T-helper 22 cell (primary cell): ENCODE measurements around the gene FBXL5.

Source experiments
- DNase-seq: peaks from one replicate; pipeline ENCODE4 v3.0.0-alpha.2; 2020; ENCODE audit warnings: low read depth

FBXL5 gene

DNA sequence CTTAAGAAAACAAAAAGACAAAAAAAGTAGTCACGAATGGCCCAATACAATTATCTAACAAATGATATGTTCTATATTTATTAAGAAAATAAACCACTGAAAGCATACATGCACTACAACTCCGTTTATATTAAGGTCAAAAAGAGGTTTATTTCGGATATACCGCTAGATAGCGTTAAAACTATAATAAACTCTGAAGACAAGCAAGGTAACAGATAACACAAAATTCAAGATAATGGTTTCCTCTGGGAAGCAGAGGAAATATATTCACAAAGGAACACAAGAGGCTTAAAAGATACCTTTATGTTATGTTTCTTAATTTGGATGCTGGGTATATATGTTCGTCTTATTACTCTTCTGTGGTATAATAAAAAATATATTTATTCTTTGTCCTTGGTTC, 21.7 kb upstream of the FBXL5 start:
- no peak for DNase-seq

DNA sequence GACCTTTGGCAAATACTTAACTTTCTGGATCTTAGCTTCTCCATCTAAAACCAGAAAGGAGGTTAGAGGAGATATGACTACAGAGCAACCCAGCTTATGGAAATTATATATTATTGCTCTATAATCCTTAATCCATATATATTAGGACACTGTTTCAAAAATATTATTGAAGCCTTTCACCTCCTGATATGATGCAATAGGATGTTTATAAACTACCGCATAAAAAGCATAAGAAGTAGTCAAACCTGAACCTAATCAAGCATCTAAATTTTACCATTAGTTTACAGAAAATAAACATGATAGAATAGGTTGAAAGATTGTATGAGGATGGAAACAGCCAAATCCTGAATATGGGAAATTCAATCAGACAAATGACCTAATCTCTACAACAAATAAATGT, 20.9 kb upstream of the FBXL5 start:
- DNase-seq = no peak

DNA sequence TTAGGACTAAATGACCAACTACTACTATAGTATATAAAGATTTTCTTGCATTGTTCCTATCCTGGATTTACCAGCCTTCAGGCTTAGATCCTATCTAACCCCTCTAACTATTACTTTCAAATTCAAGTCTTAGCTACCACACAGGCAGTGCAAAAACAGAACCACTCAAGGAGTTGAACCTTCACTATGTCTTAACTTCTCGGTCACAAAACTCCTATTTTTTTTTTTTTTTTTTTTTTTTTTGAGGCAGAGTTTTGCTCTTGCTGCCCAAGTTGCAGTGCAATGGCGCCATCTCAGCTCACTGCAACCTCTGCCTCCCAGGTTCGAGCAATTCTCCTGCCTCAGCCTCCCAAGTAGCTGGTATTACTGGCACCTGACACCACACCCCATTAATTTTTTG, 20.2 kb upstream of the FBXL5 start:
- no peak for DNase-seq

DNA sequence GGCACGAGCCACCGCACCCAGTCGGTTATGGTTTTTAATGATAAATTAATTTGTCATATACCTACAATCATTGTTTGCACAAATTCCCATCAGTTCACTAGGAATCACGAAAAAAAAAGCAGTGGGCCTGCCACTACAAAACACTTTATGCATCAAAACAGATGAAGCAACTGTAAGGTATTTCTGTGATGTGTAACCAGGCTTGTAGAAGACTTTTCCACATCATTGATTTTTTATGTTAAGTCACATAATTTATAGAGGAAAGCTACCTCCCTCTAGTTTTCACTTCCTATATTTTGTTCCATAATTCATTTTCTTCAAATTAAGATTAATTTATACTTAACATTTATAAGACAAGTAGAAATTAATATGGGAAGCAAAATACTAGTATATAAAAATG, 19.8 kb upstream of the FBXL5 start:
- DNase-seq = no peak

DNA sequence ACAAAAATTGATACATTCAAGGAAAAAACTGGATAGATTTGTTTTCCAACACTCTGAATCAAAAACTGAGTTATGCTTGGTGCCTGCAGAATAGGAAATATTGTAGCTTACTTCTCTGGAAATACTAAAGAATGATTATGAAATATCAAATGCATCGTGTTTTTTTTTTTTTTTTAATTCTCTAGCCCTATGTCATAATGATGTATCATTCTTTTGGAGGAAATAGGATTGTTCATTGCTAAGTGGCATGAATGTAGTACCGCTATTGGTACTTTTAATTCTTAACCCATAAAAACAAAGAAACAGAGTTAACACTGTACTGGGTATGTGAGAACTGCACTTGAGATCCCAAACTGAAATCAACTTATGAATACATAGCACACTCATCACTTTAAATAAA, 18.9 kb upstream of the FBXL5 start:
- DNase-seq = no peak

DNA sequence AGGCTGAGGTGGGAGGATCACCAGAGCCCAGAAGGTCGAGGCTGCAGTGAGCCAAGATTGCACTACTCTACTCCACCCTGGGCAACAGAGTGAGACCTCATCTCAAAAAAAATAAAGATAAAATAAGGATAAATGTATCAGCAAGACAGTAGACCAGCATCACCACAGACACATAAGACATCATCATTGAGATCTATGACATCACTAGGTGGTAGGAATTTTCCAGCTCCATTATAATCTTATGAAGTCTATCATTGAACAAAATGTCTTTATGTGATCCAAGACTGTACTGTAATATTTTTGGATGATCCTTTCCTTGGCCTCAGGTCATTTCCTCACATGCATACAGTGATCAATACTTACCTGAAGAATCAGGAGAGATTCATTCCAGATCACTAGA, 18.2 kb upstream of the FBXL5 start:
- DNase-seq = no peak

DNA sequence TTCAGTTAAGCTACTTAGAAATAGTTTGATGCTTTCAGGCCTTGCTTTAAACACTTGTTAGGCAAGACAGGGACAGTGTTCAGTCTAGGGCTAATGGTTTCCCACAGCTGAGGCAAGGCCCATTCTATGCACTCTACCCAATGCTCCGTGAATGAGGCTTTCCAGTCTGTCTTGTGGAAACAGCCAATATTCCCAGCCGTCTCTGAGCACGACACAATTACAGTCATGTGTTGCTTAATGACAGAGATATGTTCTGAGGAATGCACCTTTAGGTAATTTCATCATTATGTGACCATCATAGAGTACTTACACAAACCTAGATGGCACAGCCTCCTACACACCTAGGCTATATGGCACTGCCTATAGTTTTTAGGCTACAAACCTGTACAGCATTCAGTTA, 16.9 kb upstream of the FBXL5 start:
- DNase-seq = no peak

DNA sequence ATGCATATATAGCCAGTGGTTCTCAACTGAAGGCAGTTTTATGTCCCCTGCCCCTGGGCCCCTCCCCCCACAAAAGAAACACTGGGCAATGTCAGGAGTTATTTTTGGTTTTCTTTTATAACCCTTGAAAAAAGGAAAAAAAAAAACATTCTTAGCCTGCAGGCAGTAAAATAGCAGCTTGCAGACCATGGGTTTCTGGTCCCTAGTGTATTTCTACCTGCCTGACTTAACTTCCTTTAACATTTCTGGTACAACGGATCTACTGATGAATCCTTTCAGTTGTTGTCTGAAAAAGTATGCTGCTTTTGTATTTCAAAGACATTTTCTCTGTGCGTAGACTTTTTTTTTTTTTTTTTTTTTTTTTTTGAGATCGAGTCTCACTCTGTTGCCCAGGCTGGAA, 15.4 kb upstream of the FBXL5 start:
- DNase-seq = no peak

DNA sequence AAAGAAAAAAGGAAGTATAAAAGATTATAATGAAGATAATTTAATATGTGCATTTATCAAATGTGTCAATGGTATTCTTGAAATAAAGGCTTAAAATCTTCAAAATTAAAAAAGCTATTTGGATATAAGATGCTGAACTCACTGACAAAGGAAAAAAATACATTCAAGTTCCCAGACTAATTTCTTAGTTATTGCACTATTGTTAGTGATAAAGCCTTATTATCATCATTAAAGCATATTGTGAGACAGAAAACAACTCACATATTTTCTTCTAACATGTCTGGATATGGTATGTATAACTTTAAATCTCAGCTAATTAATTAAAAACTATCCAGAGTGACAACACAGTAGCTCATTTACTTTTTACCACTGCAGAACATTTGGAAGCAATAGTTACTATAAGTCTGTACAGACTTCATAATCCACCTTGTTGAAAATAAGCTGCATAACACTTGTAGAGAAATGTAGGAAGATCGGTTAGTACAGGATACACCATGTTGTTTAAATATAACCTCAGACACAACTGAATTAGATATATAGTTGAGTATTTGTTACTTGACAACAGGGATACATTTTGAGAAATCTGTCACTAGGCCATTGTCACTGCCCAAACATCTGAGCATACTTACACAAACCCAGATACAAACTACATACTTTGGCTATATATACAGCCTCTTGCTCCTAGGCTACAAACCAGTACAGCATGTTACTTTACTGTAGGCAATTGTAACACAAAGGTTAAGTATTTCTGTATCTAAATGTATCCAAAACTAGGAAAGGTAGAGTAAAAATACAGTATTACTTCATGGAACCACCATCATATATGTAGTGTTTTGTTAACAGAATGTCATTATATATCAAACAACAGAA, 13.6 kb upstream of the FBXL5 start:
- no peak for DNase-seq

DNA sequence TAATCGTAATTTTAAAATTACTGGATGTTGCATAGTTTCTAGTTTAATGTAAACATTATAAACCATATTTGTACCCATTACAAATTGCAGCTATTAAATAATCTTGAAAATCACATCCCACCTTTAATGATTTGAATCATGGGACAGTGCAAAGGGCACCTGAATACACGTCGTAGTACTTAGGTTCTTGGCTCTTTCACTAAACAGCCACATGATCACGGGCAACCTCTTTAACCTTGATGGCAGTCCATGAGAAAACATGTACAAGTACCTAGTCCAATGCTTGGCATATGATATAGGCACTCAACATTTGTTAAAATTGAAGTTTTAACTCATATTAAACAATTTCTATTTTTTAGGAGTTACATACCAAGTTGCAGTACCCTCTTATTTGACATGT, 11.8 kb upstream of the FBXL5 start:
- DNase-seq = no peak

DNA sequence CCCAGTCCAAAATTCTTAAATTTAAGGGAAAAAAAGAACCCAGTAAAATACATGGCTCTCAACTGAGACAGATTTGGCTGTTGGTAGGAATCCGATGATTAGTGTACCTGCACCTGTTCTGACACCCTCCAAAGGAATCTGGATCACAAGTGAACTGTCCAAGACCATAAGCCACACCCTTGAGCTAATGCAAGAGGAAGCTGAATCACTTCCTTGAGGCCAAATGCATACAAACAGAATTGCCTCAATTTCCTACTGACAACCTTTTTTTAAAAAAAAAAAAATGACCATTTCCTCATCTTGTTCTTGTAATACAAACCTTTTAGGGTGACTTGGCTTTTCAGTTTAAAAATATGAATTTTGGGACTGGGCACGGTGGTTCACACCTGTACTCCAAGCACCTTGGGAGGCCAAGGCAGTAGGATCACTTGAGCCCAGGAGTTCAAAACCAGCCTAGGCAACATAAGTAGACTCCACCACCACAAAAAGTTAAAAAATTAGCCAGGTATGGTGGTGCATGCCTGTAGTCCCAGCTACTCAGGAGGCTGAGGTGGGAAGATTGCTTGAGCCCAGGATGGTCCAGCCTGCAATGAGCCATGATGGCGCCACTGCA, 10.7 kb upstream of the FBXL5 start:
- no peak for DNase-seq

DNA sequence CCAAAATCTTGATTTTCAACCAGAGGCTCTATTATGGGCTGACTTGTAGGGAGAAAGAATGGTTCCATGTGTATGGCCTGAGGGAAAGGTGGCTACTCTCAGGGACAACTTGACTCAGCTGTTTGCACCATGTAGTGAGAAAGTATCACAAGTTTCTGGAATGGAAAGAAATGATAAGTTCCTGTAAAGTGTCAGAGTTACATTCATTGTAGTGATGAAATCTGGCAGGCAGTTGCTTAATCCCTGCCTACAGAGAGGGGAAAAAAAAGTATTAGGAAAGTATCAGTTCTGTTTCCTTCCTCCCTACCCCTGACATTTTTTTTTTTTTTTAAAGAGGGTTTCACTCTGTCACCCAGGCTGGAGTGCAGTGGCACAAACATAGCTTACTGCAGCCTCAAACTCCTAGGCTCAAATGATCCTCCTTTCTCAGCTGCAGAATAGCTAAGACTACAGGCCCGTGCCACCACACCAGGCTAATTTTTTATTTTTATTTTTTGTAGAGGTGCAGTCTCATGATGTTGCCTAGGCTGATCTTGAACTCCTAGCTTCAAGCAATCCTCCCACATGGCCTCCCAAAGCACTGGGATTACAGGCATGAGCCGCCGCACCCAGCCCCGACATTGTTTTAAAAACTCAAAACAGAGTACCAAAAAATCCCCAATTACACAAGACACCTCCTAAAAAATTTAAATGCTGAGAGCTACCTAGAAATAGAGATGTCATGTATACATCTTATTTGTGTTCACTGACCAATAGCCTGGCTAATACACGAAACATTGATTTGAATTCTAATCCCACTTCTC, 4.8 kb upstream of the FBXL5 start:
- no peak for DNase-seq

DNA sequence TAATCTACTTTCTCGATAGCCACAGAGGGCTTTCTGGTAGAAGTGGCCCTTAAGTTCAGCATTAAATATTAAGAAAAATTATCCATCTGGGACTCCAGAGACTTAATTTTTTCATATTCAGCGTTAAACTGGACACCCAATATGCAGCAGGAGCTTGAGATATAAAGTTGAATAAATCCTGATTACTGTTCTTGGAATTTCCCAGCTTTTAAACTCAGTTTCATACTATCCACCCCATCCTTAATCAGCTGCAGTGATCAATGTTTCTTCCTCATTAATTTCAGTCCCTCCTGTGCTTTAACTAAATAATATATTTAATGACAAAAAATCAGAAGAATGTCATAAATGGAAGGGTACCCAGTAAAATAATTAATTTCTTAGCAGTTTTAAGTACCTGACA, 3.6 kb upstream of the FBXL5 start:
- no peak for DNase-seq

DNA sequence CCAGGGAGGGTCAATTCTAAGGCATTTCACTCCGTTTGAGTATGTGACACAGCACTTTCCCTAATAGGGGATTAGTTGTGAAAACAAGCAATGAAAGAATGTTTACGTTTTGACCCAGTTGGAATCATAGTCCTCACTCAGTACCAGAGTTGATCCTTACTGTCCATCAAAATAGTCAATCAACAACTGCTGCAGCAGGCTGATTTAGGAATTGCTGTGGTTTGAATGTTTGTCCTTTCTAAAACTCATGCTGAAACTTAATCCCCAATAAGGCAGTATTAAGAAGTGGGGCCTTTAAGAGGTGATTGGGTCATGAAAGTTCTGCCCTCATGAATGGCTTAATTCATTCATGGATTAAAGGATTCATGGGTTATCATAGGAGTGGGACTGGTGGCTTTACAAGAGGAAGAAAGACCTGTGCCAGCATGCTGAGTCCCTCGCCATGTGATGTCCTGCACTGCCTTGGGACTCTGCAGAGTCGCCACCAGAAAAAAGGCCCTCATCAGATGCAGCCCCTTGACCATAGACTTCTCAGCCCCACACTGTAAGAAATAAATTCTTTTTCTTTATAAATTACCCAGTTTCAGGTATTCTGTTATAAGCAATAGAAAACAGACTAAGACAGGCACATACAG, 3.1 kb upstream of the FBXL5 start:
- DNase-seq = no peak

DNA sequence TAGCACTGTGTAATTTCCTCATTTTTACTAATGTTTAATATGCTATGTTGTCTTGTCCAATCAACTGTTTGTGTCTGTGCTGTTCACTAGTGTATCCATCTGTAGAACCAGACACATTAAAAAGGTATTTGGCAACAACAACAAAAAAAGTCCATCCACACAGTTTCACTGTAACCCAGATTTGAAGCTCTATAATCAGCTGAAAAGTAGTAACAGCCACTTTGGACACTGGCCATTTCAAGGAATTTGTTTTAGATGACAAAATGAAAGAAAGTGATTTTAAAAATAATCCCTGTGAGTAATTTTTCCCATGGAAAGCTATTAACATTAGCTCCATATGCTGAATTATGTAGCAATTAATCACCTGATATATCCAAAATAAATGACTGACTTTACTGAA, 2.2 kb upstream of the FBXL5 start:
- DNase-seq = no peak

DNA sequence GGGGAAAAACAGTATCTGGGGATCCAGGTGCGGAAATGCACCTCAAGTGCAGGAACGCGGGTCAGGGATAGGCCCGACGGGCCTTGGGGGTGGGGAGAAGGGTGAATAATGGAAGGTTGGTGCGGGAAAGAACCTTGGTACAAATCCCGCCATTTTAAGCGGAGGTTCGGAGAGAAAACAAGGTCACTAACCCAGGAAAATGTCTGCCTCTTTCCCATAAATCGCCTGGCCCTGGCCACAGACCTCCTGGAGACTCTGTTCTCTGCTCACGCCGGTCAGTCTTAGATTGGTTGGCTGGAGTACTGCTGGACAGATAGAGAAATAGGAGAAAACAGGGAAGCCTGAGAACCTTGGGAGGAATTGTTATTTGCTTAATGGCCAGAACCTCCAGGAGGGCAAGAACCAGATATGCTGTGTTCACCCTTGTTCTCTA, 897 bp upstream of the FBXL5 start:
- DNase-seq = no peak

DNA sequence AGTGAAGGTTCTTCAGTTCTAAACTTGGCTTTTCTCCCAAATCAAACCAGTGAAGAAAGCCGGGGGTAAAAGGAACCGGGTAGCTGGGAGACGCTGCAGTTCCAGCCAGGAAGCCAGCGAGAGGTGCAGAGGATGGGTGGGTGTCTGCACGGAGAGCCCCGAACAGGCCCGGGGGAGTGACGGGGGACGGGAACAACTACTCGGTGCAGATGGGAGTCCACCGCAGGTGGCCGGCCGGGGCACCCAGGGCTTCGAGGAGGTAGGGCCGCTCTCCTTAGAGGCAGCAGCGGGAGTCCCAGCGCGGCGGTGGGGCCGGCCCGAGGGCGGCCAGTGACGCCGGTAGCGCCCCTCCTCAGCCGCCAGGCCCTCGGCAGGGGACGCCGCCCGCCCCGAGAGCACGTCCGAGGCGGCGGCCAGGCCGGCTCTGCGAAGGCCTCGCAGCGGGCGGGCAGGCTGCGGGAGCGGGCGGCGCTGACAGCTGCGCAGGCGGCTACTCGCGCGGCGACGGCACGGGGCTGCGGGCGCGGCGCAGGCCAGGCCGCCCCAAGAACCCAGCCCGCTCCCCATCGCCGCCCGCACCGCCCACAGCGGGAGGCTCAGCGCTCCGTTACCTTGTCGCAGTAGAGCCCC, 449 bp downstream of the FBXL5 start:
- DNase-seq = no peak

DNA sequence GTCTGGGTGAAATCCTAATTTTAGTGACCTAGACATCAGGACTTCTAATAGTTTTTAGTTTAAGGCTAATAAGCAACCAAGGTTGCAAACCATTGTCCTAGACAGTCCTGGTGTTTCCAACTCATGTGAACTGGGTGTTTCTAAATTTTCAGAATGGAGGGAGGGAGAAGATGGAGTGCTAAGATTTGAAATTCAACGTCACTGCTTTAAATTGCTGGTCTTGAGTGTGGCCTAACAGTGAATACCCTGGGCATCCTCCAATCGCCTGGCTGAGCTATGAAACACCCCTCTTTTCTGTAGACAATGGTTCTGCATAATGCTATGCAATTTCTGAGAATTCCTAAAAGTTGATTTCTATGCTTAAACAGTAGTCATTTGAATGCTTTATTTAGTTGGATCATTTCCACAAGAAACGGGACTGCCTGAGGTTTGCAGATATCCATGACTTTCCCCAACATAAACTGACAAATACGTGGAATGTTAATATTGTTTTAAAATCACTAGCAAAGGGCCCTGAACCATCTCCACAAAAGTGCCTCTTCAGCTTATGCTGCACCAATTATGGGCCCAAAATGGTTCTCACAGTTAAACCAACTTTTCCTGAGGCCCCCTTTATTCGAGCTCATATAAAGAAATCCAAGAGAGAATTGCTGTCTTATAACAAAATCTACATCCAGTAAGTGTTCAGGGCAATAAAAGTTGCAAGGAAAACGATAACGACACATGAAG, 1.1 kb downstream of the FBXL5 start:
- DNase-seq = no peak

DNA sequence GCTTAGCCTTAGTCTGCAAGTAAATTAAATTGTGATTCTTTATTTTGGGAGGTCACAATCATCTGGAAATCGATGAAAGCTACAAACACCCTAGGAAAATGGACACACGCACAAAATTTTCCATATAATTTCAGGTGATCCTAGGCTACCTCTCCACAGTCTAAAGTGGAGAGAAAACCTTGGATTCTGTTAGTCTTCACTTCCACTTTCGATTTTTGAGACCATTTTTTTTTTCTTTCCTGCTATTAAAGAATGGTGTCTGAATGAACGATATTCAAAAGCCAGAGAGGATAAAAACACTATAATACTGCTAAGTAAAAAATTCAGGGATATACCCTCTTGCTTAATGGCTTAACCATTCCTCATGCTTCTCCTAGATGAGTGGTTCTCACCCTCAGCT, 1.7 kb downstream of the FBXL5 start:
- no peak for DNase-seq

DNA sequence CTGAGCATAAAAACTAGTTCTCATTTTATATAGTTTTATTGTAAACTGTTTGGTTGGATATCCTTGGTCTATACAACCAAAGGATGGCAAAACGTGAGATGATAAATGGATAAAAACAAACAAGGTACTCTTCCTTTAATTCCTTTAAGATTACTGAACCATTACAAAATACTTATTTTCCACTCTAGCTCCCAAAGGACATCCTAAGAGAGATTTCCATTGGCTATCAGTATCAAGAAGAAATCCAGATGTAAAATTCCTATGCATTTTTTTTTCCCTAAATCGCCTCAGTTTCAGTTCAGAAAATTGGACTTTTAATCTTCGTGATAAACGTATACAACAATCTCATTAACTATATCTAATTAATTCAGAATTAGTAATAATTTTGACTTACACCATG, 2.3 kb downstream of the FBXL5 start:
- DNase-seq = no peak

DNA sequence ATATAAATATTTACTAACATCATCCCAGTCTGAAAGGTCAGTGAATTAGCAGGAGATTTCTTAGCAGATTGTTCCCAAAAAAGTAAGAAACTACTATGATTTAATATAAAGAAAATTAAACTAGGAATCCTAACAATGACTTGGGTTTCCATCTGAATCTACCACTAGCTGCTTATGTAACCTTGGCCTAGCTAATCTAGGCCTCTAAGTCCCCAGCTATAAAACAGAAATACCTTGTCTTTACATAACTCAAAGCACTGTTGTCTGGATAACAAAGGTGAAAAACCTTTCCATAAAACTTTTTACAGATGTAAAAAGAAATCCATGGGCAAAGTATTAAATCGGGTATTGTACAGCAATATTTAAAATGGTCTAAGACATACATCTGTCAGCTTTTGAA, 3.0 kb downstream of the FBXL5 start:
- DNase-seq = no peak
